Left ventricle myocardium superior (tissue), 1 donor: ENCODE results near the gene DPP6. TPM values are rescaled to one million over a fixed set of nuclear protein-coding genes. Genes with fewer than 3 reads are reported as not detected.

Experiments
- ATAC-seq: fragments of 200-7000 bp; cut with Tn5 transposase; one replicate; pipeline ENCODE4 v1.9.1; 2020; ENCODE audit warnings: mild to moderate bottlenecking, moderate library complexity
- DNase-seq: peaks from one replicate; pipeline ENCODE4 v3.0.0-alpha.2; 2020
- intact Hi-C: fragments of 100-400 bp; cut with micrococcal nuclease; formaldehyde crosslinking; loops from one replicate; pipeline ENCODE4 v1.11.0; 2022
- total RNA-seq: library from RNA; stranded (reverse); fragmentation: NEBNext Ultra II Directional; extraction: Animal tissue kit (Norgen Biotek cat#: 25700); gene quantifications from one replicate; pipeline ENCODE4 v1.2.1, GENCODE V29; 2021
- donor health status: DM: no; HTN: yes; CAD: no; lungs with severe emphysema.

Gene DPP6
- total RNA-seq, 1 donor from 2014 or later = not detected

- ATAC-seq (no peak), DNase-seq (no peak)
- intact Hi-C loops = no loop called here
Measured at GRCh38 chr7:154882931-154883474, 830.8 kb downstream of the DPP6 start.

GRCh38 chr7:154884348-154884920, 832.2 kb downstream of the DPP6 start:
- no peak for ATAC-seq
- no peak for DNase-seq
- intact Hi-C loops = no loop called here

DNA sequence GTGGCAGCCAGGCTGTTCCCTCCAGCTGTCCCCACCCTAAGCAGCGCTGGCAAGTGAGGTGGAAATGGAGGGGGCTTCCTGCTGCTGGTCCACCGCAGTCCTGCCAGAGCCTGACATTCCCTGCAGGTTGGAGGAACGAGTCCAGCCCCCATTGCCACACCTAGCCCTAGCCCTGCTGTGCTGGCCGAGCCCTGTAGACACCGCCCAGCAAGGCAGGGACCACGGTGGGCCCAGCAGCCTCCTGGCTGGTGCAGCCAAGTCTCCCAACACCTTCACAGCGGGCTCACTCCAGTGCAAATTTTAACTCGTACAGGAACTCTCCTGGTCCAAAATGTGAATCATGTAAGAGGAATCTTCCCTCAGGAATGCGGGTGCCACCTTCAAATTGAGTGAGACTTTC, 834.4 kb downstream of the DPP6 start:
- ATAC-seq (no peak), DNase-seq (no peak)
- intact Hi-C loops = no loop called here

DNA sequence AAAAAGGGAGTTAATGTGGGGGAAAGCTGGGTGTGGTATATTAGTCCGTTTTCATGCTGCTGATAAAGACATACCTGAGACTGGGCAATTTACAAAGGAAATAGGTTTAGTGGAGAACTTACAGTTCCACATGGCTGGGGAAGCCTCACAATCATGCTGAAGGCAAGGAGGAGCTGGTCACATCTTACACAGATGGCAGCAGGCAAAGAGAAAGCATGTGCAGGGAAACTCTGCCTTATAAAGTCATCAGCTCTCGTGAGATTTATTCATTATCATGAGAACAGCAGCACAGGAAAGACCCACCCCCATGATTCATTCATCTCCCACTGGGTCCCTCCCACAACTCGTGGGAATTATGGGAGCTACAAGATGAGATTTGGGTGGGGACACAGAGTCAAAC, 836.5 kb downstream of the DPP6 start:
- no peak for ATAC-seq
- intact Hi-C loops = no loop called here
- DNase-seq = no peak

GRCh38 chr7:154892459-154892858, 840.3 kb downstream of the DPP6 start:
- ATAC-seq (no peak), DNase-seq (no peak)
- intact Hi-C loops = no loop called here

- intact Hi-C loops = no loop called here
- ATAC-seq = no peak
Measured at GRCh38 chr7:154896076-154896475, 843.9 kb downstream of the DPP6 start.

GRCh38 chr7:154898973-154899855, 847.0 kb downstream of the DPP6 start:
- ATAC-seq (no peak), DNase-seq (no peak)
- intact Hi-C loops = no loop called here

More at GRCh38 chr7:154896076-154896475, 843.9 kb downstream of the DPP6 start:
- DNase-seq = no peak

DNA sequence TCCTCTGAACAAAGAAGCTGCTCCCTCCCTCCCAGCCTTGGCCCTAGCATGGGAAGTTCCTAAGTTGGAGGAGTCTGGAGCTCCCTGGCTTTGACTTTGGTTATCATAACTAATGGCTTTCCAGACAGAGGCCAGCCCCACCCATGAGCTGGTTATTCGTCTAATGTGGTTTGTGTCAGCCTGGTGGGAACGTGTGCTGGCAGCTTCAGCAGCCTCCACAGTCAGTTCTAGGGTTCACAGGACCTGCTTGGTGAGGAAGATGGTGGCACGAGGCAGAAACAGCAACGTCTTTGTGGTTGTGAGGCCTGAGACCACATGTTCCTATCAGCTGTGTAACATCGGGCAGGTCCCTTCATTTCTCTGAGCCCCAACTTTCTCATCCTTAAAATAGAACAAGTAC, 847.7 kb downstream of the DPP6 start:
- DNase-seq (no peak), ATAC-seq (no peak)
- intact Hi-C loops = no loop called here

- DNase-seq (no peak), ATAC-seq (no peak)
- intact Hi-C loops = no loop called here
Measured at GRCh38 chr7:154902600-154903082, 850.4 kb downstream of the DPP6 start.

GRCh38 chr7:154903083-154903731, 851.0 kb downstream of the DPP6 start:
- DNase-seq = no peak
- ATAC-seq = no peak
- intact Hi-C loops = no loop called here

GRCh38 chr7:154905146-154905545, 852.9 kb downstream of the DPP6 start:
- ATAC-seq (no peak), DNase-seq (no peak)
- intact Hi-C loops = no loop called here

DNA sequence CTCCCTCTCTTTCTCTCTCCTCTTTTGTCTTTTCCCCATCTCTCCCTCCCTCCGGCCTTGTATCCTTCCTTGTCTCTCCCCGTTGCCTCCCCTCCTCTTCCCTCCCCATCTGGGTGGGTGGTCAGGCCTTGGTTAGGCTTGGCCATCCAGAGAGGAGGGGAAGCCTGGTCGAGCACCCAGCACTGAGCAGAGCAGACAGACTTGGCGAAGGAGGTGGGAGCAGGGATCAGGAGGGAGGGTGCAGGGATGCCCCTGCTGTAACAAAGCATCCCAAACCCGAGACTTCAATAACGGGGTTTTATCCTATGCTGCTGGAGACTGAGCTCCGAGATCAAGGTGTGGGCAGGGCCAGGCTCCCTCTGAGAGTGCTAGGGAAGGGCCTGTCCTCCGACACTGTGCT, 853.4 kb downstream of the DPP6 start:
- ATAC-seq = no peak
- intact Hi-C loops = no loop called here
- no peak for DNase-seq

DNA sequence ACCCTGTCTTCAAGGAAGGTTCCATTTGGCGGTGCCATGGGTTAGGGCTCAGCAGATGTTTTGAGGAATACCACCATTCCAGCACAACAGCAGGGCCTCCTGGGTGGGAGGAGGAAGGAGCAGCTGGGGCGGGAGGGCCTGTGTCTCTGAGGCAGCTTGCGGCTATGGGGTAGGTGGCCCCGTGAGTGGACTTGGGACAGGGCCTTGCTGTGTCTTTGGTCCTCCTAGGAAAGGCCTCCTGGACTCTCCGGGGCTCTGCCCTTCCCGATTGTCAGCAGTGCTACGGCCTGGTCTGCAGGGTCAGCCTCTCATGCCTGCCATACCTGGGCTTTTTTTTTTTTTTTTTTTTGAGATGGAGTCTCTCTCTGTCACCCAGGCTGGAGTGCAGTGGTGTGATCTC, 854.0 kb downstream of the DPP6 start:
- ATAC-seq (no peak), DNase-seq (no peak)
- intact Hi-C loops = no loop called here

DNA sequence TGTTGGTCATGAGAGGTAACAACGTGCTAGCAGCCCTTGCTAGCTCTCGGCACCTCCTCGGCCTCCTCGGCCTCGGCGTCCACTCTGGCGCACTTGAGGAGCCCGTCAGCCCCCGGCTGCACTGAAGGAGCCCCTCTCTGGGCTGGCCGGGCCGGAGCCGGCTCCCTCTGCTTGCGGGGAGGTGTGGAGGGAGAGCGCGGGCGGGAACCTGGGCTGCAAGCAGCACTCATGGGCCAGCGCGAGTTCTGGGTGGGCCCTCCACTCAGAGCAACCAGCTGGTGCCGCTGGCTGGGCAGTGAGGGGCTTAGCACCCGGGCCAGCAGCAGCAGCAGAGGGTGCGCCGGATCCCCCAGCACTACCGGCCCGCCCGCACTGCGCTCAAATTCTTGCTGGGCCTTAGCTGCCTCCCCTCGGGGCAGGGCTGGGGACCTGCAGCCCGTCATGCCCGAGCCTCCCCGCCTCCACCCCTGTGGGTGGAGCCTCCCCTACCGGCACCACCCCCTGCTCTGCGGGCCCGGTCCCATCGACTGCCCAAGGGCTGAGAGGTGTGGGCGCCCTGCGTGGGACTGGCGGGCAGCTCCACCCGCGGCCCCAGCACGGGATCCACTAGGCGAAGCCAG, 854.6 kb downstream of the DPP6 start:
- ATAC-seq (no peak), DNase-seq (no peak)
- intact Hi-C loops = no loop called here

DNA sequence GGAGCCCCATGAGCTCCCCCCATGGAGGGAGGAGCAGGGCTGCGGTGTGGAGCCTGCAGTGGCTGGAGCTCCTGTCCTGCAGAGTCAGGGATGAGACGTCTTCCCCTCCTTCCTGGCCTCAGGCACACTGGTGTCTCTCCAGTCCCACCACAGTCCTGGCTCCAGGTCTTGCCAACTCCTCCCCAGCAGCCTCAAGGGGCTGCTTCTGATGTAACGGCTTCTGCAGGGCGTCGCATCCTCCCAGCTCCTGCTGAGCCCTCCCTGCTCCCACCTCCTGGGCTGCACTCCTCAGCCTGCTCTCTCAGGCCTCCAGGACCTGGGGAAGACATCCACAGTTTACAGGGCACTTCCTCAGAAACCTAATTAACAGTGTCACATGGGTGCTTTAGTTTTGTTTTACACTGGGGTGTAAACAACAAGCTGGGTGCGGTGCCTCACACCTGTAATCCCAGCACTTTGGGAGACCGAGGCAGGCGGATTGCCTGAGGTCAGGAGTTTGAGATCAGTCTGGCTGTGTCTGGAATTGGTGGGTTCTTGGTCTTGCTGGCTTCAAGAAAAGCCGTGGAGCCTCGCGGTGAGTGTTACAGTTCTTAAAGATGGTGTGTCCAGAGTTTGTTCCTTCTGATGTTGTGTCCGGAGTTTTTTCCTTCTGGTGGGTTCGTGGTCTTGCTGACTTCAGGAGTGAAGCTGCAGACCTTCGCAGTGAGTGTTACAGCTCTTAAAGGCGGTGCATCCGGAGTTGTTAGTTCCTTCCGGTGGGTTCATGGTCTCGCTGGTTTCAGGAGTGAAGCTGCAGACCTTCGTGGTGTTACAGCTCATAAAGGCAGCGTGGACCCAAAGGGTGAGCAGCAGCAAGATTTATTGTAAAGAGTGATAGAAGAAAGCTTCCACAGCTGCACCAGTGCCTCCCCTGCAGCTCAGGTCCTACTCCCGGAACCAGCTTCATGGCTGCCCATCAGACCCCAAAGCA, 855.7 kb downstream of the DPP6 start:
- no peak for DNase-seq
- ATAC-seq = no peak
- intact Hi-C loops = no loop called here

DNA sequence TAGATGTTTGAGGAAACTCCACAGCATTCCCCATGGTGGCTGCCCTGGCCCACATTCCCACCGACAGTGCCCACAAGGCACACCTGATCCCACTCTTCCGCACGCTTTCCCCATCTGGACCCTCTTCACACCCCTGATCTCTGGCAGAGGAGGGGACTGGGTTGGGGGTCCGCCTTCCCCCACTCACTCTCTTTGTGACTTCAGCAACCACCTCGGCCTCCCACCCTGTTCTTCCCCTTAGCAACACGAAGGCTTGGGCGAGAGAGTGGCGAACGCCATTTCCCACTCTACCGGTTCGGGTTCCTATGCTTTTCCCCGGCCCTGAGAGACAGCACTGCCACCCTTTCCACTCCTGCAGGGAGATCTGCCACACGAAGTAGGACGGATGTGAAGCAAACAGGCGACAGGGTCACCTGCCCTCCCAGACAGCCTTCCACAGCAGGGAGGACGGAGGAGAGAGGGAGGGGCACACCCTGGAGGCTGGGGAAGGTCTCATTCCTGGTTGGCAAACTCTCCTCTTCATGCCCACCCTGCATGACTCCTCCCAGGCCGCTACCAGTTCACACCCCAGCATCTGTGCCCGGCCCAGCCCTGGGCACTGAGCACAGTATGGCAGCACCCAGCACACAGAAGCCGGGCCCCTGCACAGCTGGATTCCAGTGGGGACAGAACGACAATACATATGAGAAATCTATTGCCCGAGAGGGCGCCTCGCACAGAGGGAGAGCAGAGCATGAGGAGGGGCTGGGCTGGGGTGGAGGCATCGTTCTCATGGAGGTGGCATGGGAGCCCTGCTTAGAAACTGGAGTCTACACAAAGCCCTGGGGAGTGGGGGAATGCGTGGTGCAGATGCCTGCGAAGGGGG, 857.3 kb downstream of the DPP6 start:
- ATAC-seq (no peak), DNase-seq (no peak)
- intact Hi-C loops = no loop called here

- no peak for DNase-seq
- intact Hi-C loops = no loop called here
- no peak for ATAC-seq
Measured at GRCh38 chr7:154910125-154910524, 857.9 kb downstream of the DPP6 start.

GRCh38 chr7:154910977-154911376, 858.8 kb downstream of the DPP6 start:
- DNase-seq (no peak), ATAC-seq (no peak)
- intact Hi-C loops = no loop called here
